HCT116 (cell line): ENCODE results near the gene NEURL1B. TPM values are rescaled to one million over a fixed set of nuclear protein-coding genes. Genes with fewer than 3 reads are reported as not detected.

Experiments
- ATAC-seq: fragments of 200-7000 bp; cut with Tn5 transposase; 2 replicates; pipeline ENCODE4 v1.9.1; 2020; ENCODE audit warnings: mild to moderate bottlenecking, moderate library complexity
- BruUV-seq: library from RNA; stranded (reverse); fragments of 400-500 nt; replicated peaks from 2 replicates; lab custom pipeline; 2021; lab: Mats Ljungman, UMichigan
- CTCF ChIA-PET: fragments of 300-600 bp; sonication (Branson Sonifier 250); formaldehyde crosslinking; loops from one replicate; lab custom pipeline; 2021; ENCODE audit warnings: antibody characterized with exemption; lab: Charles Lee
- POLR2A ChIA-PET: fragments of 300-600, 350-600 bp; sonication (Branson Sonifier 250); formaldehyde crosslinking; loops from one replicate; lab custom pipeline; 2021; ENCODE audit warnings: antibody characterized with exemption; lab: Charles Lee
- RAD21 ChIA-PET, 2 experiments: fragments of 300-600 bp; sonication (Branson Sonifier 250); formaldehyde crosslinking; loops; one replicate each; lab custom pipeline; 2023; ENCODE audit warnings: low total read pairs in 2 of 2; ENCODE audit not compliant: uncharacterized antibody in 2 of 2, unreplicated experiment in 2 of 2, low non-redundant PET in 1 of 2; lab: Charles Lee
- DNase-seq: peaks from one replicate; pipeline ENCODE4 v3.0.0-alpha.2; 2010; ENCODE audit warnings: low read depth, low spot score
- H2AFZ ChIP-seq: fragments of 200-600 bp; shearing (Covaris generic), sonication (generic); 2 replicates; pipeline ENCODE4 v1.6.1; 2017; ENCODE audit warnings: low read depth, mixed run types, mixed read lengths, antibody characterized with exemption, low read length; ENCODE audit not compliant: poor library complexity, severe bottlenecking
- H3K27ac ChIP-seq: 2 replicates; pipeline ENCODE4 v1.5.1; 2012; ENCODE audit warnings: low read depth, low read length
- H3K27me3 ChIP-seq: fragments of 200-600 bp; sonication (generic); 2 replicates; pipeline ENCODE4 v1.6.1; 2016; ENCODE audit warnings: mixed run types, low read length, mixed read lengths; ENCODE audit not compliant: insufficient read depth
- H3K36me3 ChIP-seq, 2 experiments: fragments of 200-500 bp in 1 of 2; fragments of 200-600 bp in 1 of 2; sonication (Bioruptor generic) in 1 of 2; sonication (generic) in 1 of 2; 2 replicates each; pipeline versions ENCODE4 v1.5.1 to v1.6.1; 2014 to 2016; ENCODE audit warnings: low read length in 2 of 2, inconsistent platforms in 1 of 2, mixed read lengths in 1 of 2, mixed run types in 1 of 2; ENCODE audit not compliant: insufficient read depth in 2 of 2, control insufficient read depth in 1 of 2
- H3K4me1 ChIP-seq, 2 experiments: fragments of 200-600 bp in 1 of 2; sonication (generic) in 1 of 2; 2 replicates each; pipeline versions ENCODE4 v1.5.1 to v1.6.1; 2012 to 2017; ENCODE audit warnings: low read length in 2 of 2, inconsistent platforms in 1 of 2, mild to moderate bottlenecking in 1 of 2, mixed read lengths in 1 of 2, mixed run types in 1 of 2, moderate library complexity in 1 of 2; ENCODE audit not compliant: insufficient read depth in 2 of 2, control insufficient read depth in 1 of 2
- H3K4me2 ChIP-seq: fragments of 200-600 bp; sonication (generic); 2 replicates; pipeline ENCODE4 v1.6.1; 2017; ENCODE audit warnings: mixed run types, low read length, mixed read lengths
- H3K4me3 ChIP-seq, 2 experiments: fragments of 200-600 bp in 1 of 2; sonication (generic) in 1 of 2; replicated peaks in 1 of 2; 2 replicates each; pipeline ENCODE4 v1.5.1; 2011 to 2016; ENCODE audit warnings: low read length in 2 of 2, control low read depth in 1 of 2, low read depth in 1 of 2, mild to moderate bottlenecking in 1 of 2, mixed read lengths in 1 of 2, mixed run types in 1 of 2
- H3K79me2 ChIP-seq: fragments of 200-600 bp; sonication (generic); 2 replicates; pipeline ENCODE4 v1.6.1; 2017; ENCODE audit warnings: mild to moderate bottlenecking, mixed run types, low read length, moderate library complexity, mixed read lengths; ENCODE audit not compliant: insufficient read depth
- H3K9ac ChIP-seq: fragments of 200-600 bp; sonication (generic); 2 replicates; pipeline ENCODE4 v1.6.1; 2016; ENCODE audit warnings: low read length, mixed read lengths
- H3K9me2 ChIP-seq: fragments of 200-600 bp; sonication (generic), shearing (Covaris generic); 2 replicates; pipeline ENCODE4 v1.6.1; 2017; ENCODE audit warnings: mixed run types, mild to moderate bottlenecking, moderate library complexity; ENCODE audit not compliant: insufficient read depth
- H3K9me3 ChIP-seq, 2 experiments: fragments of 200-500 bp in 1 of 2; fragments of 200-600 bp in 1 of 2; sonication (Bioruptor generic) in 1 of 2; sonication (generic) in 1 of 2; 2 replicates each; pipeline ENCODE4 v1.6.1; 2014 to 2017; ENCODE audit warnings: low read length in 2 of 2, mixed read lengths in 2 of 2, inconsistent platforms in 1 of 2, low read depth in 1 of 2, mild to moderate bottlenecking in 1 of 2, mixed run types in 1 of 2, moderate library complexity in 1 of 2; ENCODE audit not compliant: control insufficient read depth in 1 of 2, insufficient read depth in 1 of 2
- H4K20me1 ChIP-seq: fragments of 200-600 bp; sonication (generic), shearing (Covaris generic); 2 replicates; pipeline ENCODE4 v1.6.1; 2017; ENCODE audit warnings: mixed run types, mild to moderate bottlenecking, moderate library complexity; ENCODE audit not compliant: insufficient read depth
- CBX3 ChIP-seq: IDR thresholded peaks from 2 replicates; pipeline ENCODE4 v1.6.1; 2012; ENCODE audit warnings: low read depth
- EGR1 ChIP-seq: IDR thresholded peaks from 2 replicates; pipeline ENCODE4 v1.6.1; 2012; ENCODE audit warnings: low read depth
- EZH2 ChIP-seq: fragments of 200-600 bp; sonication (generic); IDR thresholded peaks from 2 replicates; pipeline ENCODE4 v1.6.1; 2017; ENCODE audit warnings: antibody characterized with exemption, mixed run types
- EZH2phosphoT487 ChIP-seq: fragments of 200-600 bp; IDR thresholded peaks from 2 replicates; pipeline ENCODE4 v1.6.1; 2018; ENCODE audit warnings: antibody characterized with exemption, borderline replicate concordance
- FOSL1 ChIP-seq: IDR thresholded peaks from 2 replicates; pipeline ENCODE4 v1.6.1; 2012; ENCODE audit warnings: low read depth
- JUND ChIP-seq: IDR thresholded peaks from 2 replicates; pipeline ENCODE4 v1.6.1; 2012
- POLR2A ChIP-seq: IDR thresholded peaks from 2 replicates; pipeline ENCODE4 v1.7.0; 2011; ENCODE audit warnings: borderline replicate concordance; ENCODE audit not compliant: insufficient read depth, insufficient read length; ENCODE audit errors: extremely low read depth
- POLR2AphosphoS5 ChIP-seq: IDR thresholded peaks from 2 replicates; pipeline ENCODE4 v1.6.1; 2011; ENCODE audit warnings: mild to moderate bottlenecking, low read depth, low read length, moderate library complexity
- RAD21 ChIP-seq: IDR thresholded peaks from 2 replicates; pipeline ENCODE4 v1.6.1; 2012; ENCODE audit warnings: low read depth, mild to moderate bottlenecking
- SIN3A ChIP-seq: IDR thresholded peaks from 2 replicates; pipeline ENCODE4 v1.6.1; 2012; ENCODE audit warnings: low read depth
- SP1 ChIP-seq: IDR thresholded peaks from 2 replicates; pipeline ENCODE4 v1.6.1; 2012; ENCODE audit warnings: low read depth
- ZBTB33 ChIP-seq: IDR thresholded peaks from 2 replicates; pipeline ENCODE4 v1.6.1; 2011; ENCODE audit warnings: mild to moderate bottlenecking, low read length, moderate library complexity; ENCODE audit not compliant: insufficient replicate concordance; ENCODE audit errors: extremely low read depth
- ZFX ChIP-seq: fragments of 450-650 bp; IDR thresholded peaks from 2 replicates; pipeline ENCODE4 v1.6.1; 2017
- intact Hi-C: fragments of 100-400 bp; cut with micrococcal nuclease; formaldehyde crosslinking; loops from 2 replicates; pipeline ENCODE4 v1.10.0; 2022
- total RNA-seq: library from RNA; stranded (reverse); gene quantifications from one replicate; pipeline ENCODE4 v1.2.1, GENCODE V29; 2021; ENCODE audit not compliant: unreplicated experiment
- TF ChIP-seq, protein P1 (sequence below): IDR thresholded peaks from 2 replicates; pipeline ENCODE4 v1.6.1; 2012; ENCODE audit warnings: low read depth
- TF ChIP-seq, protein P2 (sequence below): IDR thresholded peaks from 2 replicates; pipeline ENCODE4 v1.6.1; 2012
- TF ChIP-seq, protein P3 (sequence below): IDR thresholded peaks from 2 replicates; pipeline ENCODE4 v1.6.1; 2012

Gene NEURL1B
- total RNA-seq, 1 experiment from 2014 or later, result 5.8 TPM

- ChIA-PET CTCF (no interaction called here), POLR2A (no interaction called here), RAD21 (no interaction called here)
- Histone ChIP-seq H3K9me3 (no peaks in the 10 kb centered on the region), H3K4me2 (no peak overlapping the region), H3K27me3 (no peaks in the 10 kb centered on the region), H3K9ac (no peak overlapping the region), H3K4me3 (no peak overlapping the region), H3K9me2 (no peaks in the 10 kb centered on the region), H2AFZ (no peak overlapping the region), H3K27ac (no peak overlapping the region), H3K36me3 (no peaks in the 10 kb centered on the region), H3K4me1 (no peaks in the 10 kb centered on the region), H3K79me2 (no peaks in the 10 kb centered on the region), H4K20me1 (no peaks in the 10 kb centered on the region)
- TF ChIP-seq POLR2A (no peak), SP1 (no peak), POLR2AphosphoS5 (no peak), EGR1 (no peak)
- intact Hi-C loops, result no loop called here
- no TSS peak for BruUV-seq
- ATAC-seq (no peak), DNase-seq (no peak)
These were observed 10.1 kb upstream of the NEURL1B start for GRCh38 chr5:172630986-172631385.

DNA sequence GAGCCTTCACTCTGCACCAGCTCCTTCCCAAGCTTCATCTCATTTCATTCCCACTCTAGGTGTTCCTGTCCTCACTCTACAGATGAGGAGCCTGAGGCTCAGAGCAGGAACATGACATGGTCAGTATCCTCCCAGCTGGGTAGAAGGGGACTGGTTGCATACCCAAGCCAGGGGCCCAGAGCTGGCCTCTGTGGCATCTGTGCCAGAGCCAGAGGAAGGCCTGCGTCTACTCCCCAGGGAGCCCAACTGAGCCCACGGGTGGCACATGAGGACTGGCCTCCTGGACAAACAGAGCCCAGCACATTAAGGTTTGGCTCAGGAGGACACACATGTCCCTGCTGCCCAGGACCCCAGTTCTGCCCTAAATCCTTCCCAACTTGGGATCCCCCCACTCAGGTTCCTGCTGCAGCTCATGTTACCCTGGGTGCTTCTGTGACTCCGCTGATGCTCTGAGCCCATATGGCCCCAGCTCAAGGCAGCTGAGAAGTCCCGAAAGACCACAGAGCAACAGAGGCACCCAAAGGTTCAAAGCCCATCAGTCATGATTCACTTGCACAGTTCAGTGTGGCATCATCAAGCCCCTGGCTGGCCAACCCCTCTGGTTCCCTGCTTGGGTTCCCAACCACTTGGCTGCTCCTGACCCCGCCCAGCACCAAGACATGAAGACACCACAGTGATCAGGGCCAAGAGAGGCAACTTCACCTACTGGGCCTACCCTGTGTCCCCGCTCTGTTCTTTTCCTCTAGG, 8.5 kb upstream of the NEURL1B start:
- no peak for ATAC-seq
- POLR2A ChIA-PET, result no interaction called here
- Histone ChIP-seq H3K9me3 (no peaks in the 10 kb centered on the region), H3K4me2 (no peak overlapping the region), H3K9ac (no peak overlapping the region), H3K79me2 (no peaks in the 10 kb centered on the region), H3K27ac (no peak overlapping the region), H3K27me3 (no peaks in the 10 kb centered on the region), H4K20me1 (no peaks in the 10 kb centered on the region), H3K9me2 (no peaks in the 10 kb centered on the region), H2AFZ (no peak overlapping the region), H3K4me1 (peaks cover 4 to 10% of the 10 kb centered on the region in 2 experiments; a peak in 2 of 4 replicates), H3K4me3 (no peak overlapping the region), H3K36me3 (no peaks in the 10 kb centered on the region)
- CTCF ChIA-PET, result no interaction called here
- no TSS peak for BruUV-seq
- RAD21 ChIA-PET, result no interaction called here
- no peak for DNase-seq
- intact Hi-C loops, result no loop called here
- TF ChIP-seq EZH2phosphoT487 (no peak), EGR1 (no peak), ZBTB33 (no peak), POLR2AphosphoS5 (no peak), POLR2A (no peak), CBX3 (no peak), SIN3A (no peak), EZH2 (no peak), ZFX (no peak), FOSL1 (no peak), RAD21 (no peak), JUND (no peak)
- TF ChIP-seq, protein P1, sequence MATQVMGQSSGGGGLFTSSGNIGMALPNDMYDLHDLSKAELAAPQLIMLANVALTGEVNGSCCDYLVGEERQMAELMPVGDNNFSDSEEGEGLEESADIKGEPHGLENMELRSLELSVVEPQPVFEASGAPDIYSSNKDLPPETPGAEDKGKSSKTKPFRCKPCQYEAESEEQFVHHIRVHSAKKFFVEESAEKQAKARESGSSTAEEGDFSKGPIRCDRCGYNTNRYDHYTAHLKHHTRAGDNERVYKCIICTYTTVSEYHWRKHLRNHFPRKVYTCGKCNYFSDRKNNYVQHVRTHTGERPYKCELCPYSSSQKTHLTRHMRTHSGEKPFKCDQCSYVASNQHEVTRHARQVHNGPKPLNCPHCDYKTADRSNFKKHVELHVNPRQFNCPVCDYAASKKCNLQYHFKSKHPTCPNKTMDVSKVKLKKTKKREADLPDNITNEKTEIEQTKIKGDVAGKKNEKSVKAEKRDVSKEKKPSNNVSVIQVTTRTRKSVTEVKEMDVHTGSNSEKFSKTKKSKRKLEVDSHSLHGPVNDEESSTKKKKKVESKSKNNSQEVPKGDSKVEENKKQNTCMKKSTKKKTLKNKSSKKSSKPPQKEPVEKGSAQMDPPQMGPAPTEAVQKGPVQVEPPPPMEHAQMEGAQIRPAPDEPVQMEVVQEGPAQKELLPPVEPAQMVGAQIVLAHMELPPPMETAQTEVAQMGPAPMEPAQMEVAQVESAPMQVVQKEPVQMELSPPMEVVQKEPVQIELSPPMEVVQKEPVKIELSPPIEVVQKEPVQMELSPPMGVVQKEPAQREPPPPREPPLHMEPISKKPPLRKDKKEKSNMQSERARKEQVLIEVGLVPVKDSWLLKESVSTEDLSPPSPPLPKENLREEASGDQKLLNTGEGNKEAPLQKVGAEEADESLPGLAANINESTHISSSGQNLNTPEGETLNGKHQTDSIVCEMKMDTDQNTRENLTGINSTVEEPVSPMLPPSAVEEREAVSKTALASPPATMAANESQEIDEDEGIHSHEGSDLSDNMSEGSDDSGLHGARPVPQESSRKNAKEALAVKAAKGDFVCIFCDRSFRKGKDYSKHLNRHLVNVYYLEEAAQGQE, result no peak
- TF ChIP-seq, protein P2, sequence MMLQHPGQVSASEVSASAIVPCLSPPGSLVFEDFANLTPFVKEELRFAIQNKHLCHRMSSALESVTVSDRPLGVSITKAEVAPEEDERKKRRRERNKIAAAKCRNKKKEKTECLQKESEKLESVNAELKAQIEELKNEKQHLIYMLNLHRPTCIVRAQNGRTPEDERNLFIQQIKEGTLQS, result no peak
- TF ChIP-seq, protein P3, sequence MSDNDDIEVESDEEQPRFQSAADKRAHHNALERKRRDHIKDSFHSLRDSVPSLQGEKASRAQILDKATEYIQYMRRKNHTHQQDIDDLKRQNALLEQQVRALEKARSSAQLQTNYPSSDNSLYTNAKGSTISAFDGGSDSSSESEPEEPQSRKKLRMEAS, result no peak
